Nucleus accumbens (tissue), 56 donors: ENCODE data around the gene RNF167.

ENCODE experiments used
- DNase-seq, 56 donors: peaks; one replicate each; lab custom pipeline; 2025; lab: John Stamatoyannopoulos, UW

Gene RNF167

GRCh38 chr17:4949321-4950074 is 9.4 kb downstream of the RNF167 start:
- DNase-seq, result peak in 22 of 56 donors; percentile 27 to 82 (median 52)

- DNase-seq, result peak in 3 of 56 donors; percentile 13 to 33 (median 21)
Observed at GRCh38 chr17:4950075-4950745, 10.1 kb downstream of the RNF167 start.

GRCh38 chr17:4950746-4951204 is 10.7 kb downstream of the RNF167 start, which contains the start of gene ENO3:
Gene ENO3 (plus strand): TSS chr17:4951119. CDS start chr17:4951830, 711 bp downstream.
- DNase-seq, result no peak

GRCh38 chr17:4951486-4951885 is 11.4 kb downstream of the RNF167 start:
- DNase-seq, result no peak

GRCh38 chr17:4953451-4953961 is 13.4 kb downstream of the RNF167 start:
- DNase-seq, result no peak

- no peak for DNase-seq
Observed at GRCh38 chr17:4955091-4955490, 15.0 kb downstream of the RNF167 start.

GRCh38 chr17:4956493-4957061 is 16.5 kb downstream of the RNF167 start:
- no peak for DNase-seq

GRCh38 chr17:4958102-4958501 is 18.0 kb downstream of the RNF167 start:
- DNase-seq, result no peak

GRCh38 chr17:4959261-4959965 is 19.3 kb downstream of the RNF167 start:
- no peak for DNase-seq

- no peak for DNase-seq
Observed at GRCh38 chr17:4960279-4960922, 20.3 kb downstream of the RNF167 start.

- DNase-seq, result no peak
Observed at GRCh38 chr17:4965311-4965986, 25.4 kb downstream of the RNF167 start.

- peak in 55 of 56 donors; percentile 43 to 100 (median 99) for DNase-seq
Observed at GRCh38 chr17:4966844-4967538, 26.9 kb downstream of the RNF167 start.

GRCh38 chr17:4967539-4968485 is 27.7 kb downstream of the RNF167 start, which contains the start of gene SPAG7:
Gene SPAG7 (minus strand): TSS chr17:4967817. CDS start chr17:4967804, 13 bp downstream.
- peak in 55 of 56 donors; percentile 83 to 100 (median 98) for DNase-seq

GRCh38 chr17:4968486-4969046 is 28.5 kb downstream of the RNF167 start:
- DNase-seq, result peak in 9 of 56 donors; percentile 15 to 48 (median 39)

GRCh38 chr17:4969047-4969550 is 29.0 kb downstream of the RNF167 start:
- DNase-seq, result peak in 3 of 56 donors; percentile 15 to 37 (median 17)

GRCh38 chr17:4969551-4970173 is 29.6 kb downstream of the RNF167 start:
- no peak for DNase-seq
